GM10266 (cell line): Measurements from ENCODE around the gene B4GALT2.

Experiments used
- DNase-seq: peaks from one replicate; pipeline ENCODE4 v3.0.0; 2012; ENCODE audit errors: extremely low spot score
- CTCF ChIP-seq: IDR thresholded peaks from 2 replicates; pipeline ENCODE4 v1.5.1; 2012; ENCODE audit warnings: mild to moderate bottlenecking, low read depth; ENCODE audit not compliant: control insufficient read depth, insufficient read depth; ENCODE audit errors: missing control alignments

B4GALT2 gene

DNA sequence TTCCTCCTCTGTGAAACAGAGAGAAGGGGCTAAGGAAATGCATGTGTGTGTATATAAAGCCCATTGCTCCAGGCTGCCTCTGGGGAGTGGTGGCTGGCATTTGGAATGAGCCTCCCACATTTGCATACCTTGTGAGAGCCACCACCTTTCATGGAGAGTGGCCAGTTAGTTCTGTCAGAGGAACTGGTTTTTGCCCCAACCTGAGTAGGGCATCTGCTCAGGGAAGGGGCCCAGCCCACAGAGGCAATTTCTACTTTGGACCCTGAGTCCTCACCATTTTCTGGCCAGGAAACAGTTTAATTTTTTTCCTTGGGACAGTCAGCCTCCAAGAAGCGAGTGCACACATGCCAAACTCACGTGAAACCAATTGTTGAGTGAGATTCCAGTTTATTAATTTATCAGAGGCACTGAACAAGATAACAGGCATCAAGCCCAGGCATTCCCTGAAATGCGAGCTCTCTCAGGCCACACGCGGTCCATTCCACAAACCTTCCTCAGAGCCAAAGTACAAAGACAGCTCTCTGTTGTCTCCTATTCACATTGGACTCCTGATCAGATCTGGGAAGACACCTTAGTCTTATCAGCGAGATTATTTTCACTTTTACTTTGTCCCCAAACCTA, 53.3 kb downstream of the B4GALT2 start:
- TF ChIP-seq CTCF, result no peak
- no peak for DNase-seq

DNA sequence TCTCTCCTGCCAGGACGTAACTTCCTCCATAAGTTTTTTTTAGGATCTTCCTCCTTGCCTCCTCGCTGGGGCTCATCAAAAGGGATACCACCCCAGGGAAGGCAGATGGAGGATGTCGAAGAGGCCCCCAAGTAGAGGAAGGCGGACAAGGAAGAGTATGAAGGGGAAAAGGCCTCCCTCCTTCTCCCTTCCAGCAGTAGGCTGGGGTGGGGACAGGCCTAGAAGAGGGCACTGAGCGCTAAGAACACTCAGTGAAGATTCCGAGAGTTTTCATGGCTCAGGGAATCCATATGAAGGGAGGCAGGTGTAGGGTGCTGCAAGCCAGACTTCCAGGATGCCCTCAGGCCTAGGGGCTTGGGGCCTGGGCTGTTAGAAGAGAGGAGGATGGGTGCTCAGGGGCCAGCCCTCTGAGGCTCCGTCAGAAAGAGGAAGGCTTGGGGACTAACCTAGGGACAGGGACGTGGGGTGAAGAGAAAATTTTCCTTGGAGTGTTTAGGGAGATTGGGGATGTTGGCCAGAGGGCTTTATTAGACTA, 54.1 kb downstream of the B4GALT2 start:
- no peak for TF ChIP-seq CTCF
- no peak for DNase-seq

DNA sequence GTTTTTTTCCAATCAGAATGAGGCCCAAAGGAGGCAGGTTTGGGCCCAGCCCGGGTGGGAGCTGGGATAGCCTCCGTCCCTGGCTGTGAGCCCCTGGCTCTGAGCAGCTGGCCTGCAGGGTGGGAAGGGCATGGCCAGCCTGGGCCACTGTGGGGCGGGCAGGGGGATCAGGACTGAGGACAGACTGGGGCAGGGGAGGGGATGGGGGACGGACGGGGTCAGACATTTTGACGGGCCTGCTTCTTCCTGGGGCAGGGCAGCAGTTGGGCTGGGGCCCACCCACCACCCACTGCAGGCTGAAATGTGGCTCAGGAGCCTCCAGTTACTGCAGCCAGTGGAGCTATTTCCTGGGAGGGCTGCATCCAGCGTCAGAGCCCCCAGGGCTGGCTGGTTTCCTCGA, 54.7 kb downstream of the B4GALT2 start:
- no peak for TF ChIP-seq CTCF
- no peak for DNase-seq

- no peak for TF ChIP-seq CTCF
- DNase-seq, result no peak
Observed at GRCh38 chr1:44034423-44034822, 55.4 kb downstream of the B4GALT2 start.

DNA sequence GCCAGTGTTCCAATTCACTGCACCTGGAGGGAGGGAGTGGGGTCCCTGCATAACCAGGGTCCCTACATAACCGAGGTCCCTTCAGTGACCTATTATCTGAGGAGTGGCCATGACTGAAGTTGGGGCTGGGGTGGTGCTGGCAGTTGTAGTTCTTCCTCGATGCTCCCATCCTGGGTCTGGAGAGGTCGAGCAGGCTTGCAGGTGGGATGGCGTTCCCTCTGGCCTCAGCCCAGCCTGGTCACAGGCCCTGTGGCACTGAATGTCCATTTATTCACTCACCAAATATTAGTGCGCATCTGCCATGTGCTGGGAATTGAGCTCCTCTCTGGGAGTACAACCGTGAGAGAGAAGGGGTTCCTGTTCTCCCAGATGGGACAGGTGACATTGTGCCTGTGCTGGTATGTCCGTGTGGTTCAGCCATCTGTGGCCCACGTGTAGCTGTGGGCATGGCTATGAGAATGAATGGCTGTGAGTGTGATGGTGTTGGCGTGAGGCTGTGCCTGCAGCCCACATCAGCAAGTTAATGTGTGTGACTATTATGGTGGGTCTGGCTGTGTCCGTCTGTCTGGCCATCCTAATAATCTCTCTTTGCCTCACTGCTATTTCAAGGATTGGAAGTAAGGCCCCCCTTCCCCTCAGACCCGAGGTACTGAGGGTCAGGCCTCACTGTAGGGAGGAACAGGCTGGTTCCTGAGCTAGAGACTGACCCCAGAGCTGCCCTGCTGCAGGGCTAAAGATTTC, 56.1 kb downstream of the B4GALT2 start:
- no peak for TF ChIP-seq CTCF
- no peak for DNase-seq

- DNase-seq, result no peak
- TF ChIP-seq CTCF, result peak; percentile 7
Observed at GRCh38 chr1:44035726-44036408, 56.9 kb downstream of the B4GALT2 start.
